ENCODE results near the gene AKT1S1.

AKT1S1 gene

GRCh38 chr19:49883094-49883493, 5.9 kb upstream of the AKT1S1 start:
- no peak overlapping the region for H3K27ac ChIP-seq

GRCh38 chr19:49882643-49883042, 5.5 kb upstream of the AKT1S1 start:
- Histone ChIP-seq H3K27ac (no peak overlapping the region), H3K4me1 (no peaks in the 10 kb centered on the region), H3K9me3 (ENCODE audit: control insufficient read depth, low read length) (no peaks in the 10 kb centered on the region), H2AFZ (no peak overlapping the region), H3K9ac (no peak overlapping the region), H3K36me3 (ENCODE audit: control insufficient read depth, insufficient read depth, low read length) (no peaks in the 10 kb centered on the region), H3K4me2 (ENCODE audit: low read length) (no peak overlapping the region), H3K79me2 (no peaks in the 10 kb centered on the region), H3K4me3 (ENCODE audit: low read depth, low read length) (no peak overlapping the region), H3K27me3 (ENCODE audit: control insufficient read depth, insufficient read depth, low read length) (no peaks in the 10 kb centered on the region)
- TF ChIP-seq CTCF (IDR thresholded peaks at IDR 0.05) = no peak

More at GRCh38 chr19:49883094-49883493, 5.9 kb upstream of the AKT1S1 start:
- Histone ChIP-seq H3K4me3 (ENCODE audit: low read depth, low read length) (no peak overlapping the region), H3K36me3 (ENCODE audit: control insufficient read depth, insufficient read depth, low read length) (no peaks in the 10 kb centered on the region), H2AFZ (no peak overlapping the region), H3K9me3 (ENCODE audit: control insufficient read depth, low read length) (no peaks in the 10 kb centered on the region), H3K79me2 (no peaks in the 10 kb centered on the region), H3K4me2 (ENCODE audit: low read length) (no peak overlapping the region), H3K27me3 (ENCODE audit: control insufficient read depth, insufficient read depth, low read length) (no peaks in the 10 kb centered on the region), H3K9ac (no peak overlapping the region), H3K4me1 (no peaks in the 10 kb centered on the region)
- no peak for TF ChIP-seq CTCF (IDR thresholded peaks at IDR 0.05)

- no peaks in the 10 kb centered on the region for H3K27me3 ChIP-seq (ENCODE audit: control insufficient read depth, insufficient read depth, low read length)
- H3K79me2 ChIP-seq = no peaks in the 10 kb centered on the region
- no peaks in the 10 kb centered on the region for H3K9me3 ChIP-seq (ENCODE audit: control insufficient read depth, low read length)
- no peak overlapping the region for H3K4me3 ChIP-seq (ENCODE audit: low read depth, low read length)
- H3K27ac ChIP-seq = no peak overlapping the region
- H3K4me1 ChIP-seq = no peaks in the 10 kb centered on the region
- H3K9ac ChIP-seq = no peak overlapping the region
- no peaks in the 10 kb centered on the region for H3K36me3 ChIP-seq (ENCODE audit: control insufficient read depth, insufficient read depth, low read length)
- no peak overlapping the region for H3K4me2 ChIP-seq (ENCODE audit: low read length)
- H2AFZ ChIP-seq = no peak overlapping the region
- no peak for TF ChIP-seq CTCF (IDR thresholded peaks at IDR 0.05)
Observed at GRCh38 chr19:49881672-49882394, 4.7 kb upstream of the AKT1S1 start.

GRCh38 chr19:49881186-49881585, 4.0 kb upstream of the AKT1S1 start:
- Histone ChIP-seq H3K4me2 (ENCODE audit: low read length) (no peak overlapping the region), H3K9me3 (ENCODE audit: control insufficient read depth, low read length) (no peaks in the 10 kb centered on the region), H3K9ac (no peak overlapping the region), H3K79me2 (no peaks in the 10 kb centered on the region), H3K4me3 (ENCODE audit: low read depth, low read length) (no peak overlapping the region), H3K4me1 (no peaks in the 10 kb centered on the region), H3K27ac (no peak overlapping the region), H3K36me3 (ENCODE audit: control insufficient read depth, insufficient read depth, low read length) (no peaks in the 10 kb centered on the region), H3K27me3 (ENCODE audit: control insufficient read depth, insufficient read depth, low read length) (no peaks in the 10 kb centered on the region), H2AFZ (no peak overlapping the region)
- no peak for TF ChIP-seq CTCF (IDR thresholded peaks at IDR 0.05)
